GM13977 (cell line): ENCODE results near the gene KRT7.

Experiments used
- DNase-seq: peaks from one replicate; pipeline ENCODE4 v3.0.0; 2012; ENCODE audit warnings: low spot score
- in situ Hi-C: fragments of 300-500 bp; cut with MboI; formaldehyde crosslinking; loops from one replicate; pipeline ENCODE4 v1.12.0; 2022; ENCODE audit warnings: low sequenced_read_pairs, low pct_unique_long_range_greater_than_20kb, mixed read lengths, inconsistent platforms; ENCODE audit not compliant: unreplicated experiment
- TF ChIP-seq, protein P1 (sequence below): IDR thresholded peaks from 2 replicates; pipeline ENCODE4 v1.5.1; 2012; ENCODE audit warnings: mild to moderate bottlenecking, control low read depth; ENCODE audit not compliant: insufficient read depth; ENCODE audit errors: extremely low read depth, missing control alignments

Gene KRT7

GRCh38 chr12:52208424-52209165 lies 24.4 kb upstream of the KRT7 start:
- TF ChIP-seq, protein P1, sequence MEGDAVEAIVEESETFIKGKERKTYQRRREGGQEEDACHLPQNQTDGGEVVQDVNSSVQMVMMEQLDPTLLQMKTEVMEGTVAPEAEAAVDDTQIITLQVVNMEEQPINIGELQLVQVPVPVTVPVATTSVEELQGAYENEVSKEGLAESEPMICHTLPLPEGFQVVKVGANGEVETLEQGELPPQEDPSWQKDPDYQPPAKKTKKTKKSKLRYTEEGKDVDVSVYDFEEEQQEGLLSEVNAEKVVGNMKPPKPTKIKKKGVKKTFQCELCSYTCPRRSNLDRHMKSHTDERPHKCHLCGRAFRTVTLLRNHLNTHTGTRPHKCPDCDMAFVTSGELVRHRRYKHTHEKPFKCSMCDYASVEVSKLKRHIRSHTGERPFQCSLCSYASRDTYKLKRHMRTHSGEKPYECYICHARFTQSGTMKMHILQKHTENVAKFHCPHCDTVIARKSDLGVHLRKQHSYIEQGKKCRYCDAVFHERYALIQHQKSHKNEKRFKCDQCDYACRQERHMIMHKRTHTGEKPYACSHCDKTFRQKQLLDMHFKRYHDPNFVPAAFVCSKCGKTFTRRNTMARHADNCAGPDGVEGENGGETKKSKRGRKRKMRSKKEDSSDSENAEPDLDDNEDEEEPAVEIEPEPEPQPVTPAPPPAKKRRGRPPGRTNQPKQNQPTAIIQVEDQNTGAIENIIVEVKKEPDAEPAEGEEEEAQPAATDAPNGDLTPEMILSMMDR = no peak
- no peak for DNase-seq
- in situ Hi-C loops = no loop called here

- no peak for DNase-seq
- TF ChIP-seq, protein P1 = no peak
- in situ Hi-C loops = no loop called here
Observed at GRCh38 chr12:52209321-52209720, 23.7 kb upstream of the KRT7 start.

DNA sequence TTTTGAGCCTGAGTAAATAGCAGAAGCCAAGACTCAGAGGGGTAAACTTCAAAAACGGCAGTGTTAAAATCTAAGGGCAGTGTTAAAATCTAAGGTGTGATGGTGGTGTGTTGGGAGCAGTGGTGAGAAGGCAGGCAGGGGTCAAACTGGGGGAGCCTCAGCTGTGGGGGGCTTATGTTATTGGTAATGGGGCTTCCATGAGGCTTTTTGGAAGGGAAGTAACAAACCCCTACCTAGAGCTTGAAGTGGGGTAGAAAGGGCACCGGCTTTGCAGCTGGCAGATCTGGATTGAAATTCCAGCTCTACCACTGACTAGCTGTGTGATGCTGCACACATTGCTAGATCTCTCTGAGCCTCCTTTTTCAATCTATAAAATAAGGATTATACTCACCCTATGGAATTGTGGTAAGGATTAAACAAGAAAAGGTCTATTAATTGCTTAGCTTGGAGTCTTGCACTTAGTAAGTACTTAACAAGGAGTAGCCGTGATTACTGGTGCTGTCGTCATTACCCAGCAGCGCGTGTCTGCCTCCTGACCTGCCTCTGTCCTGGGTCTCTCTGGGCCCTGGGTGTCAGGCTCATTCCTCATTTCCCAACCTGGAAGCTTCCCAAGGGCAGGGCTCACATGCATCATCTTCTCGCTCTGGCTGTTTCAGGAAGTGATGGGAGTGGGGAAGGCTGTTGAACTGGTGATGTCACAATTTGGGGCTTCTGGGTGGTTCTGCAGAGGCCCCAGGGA lies 22.7 kb upstream of the KRT7 start:
- TF ChIP-seq, protein P1 = no peak
- DNase-seq = no peak
- in situ Hi-C loops = no loop called here

- no peak for DNase-seq
- in situ Hi-C loops = no loop called here
- TF ChIP-seq, protein P1 = no peak
Observed at GRCh38 chr12:52210925-52211650, 22.0 kb upstream of the KRT7 start.

DNA sequence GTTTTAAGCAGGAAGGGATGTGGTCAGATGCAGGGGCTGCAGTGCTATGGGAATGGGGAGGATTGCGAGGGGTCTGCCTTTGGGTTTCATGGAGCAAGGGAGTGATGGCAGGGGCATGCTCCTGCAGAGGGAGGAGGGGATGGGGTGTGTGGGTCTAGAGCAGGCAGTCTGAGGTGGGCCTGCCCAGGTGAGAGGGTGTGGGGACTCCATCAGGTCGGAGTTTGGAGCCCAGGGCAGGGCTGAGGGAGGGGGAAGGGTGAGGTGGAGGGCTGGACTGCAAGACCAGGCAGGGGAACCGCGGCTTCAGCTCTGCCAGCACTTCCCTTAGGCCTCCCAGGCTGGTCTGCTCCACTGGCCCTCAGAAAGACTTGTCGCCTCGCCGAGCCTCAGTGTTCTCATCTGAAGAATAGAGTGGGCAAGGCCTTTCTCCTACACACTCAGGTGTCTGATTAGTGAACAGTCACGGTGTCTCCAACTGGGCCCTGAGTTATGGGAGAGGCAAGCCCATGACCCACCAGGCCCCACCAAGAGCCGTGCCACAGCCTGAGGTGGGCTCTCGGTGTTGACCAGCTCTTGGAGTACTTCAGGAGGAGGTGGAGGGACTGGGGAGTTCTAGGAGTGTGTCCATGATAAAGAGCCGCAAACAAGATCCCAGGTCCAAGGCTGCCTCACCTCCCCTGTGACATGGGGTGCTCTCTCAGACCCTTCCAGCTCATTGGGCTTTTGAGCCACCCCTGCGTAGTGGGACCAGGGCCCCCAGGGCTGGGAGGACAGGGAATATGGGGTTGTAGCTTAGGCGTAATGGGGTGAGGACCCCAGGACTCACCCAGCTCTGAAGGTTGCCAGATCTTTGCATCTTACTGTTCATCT lies 21.1 kb upstream of the KRT7 start:
- TF ChIP-seq, protein P1 = no peak
- in situ Hi-C loops = no loop called here
- no peak for DNase-seq
